HPDE6-E6E7 (cell line): ENCODE results near the gene SIX4.
"Not testable (repeated sequence)": the region's sequence is repeated elsewhere in the genome, so short reads cannot be mapped to it uniquely, and the experiment has no call there.

Source experiments
- DNase-seq: peaks from one replicate; pipeline ENCODE4 v3.0.0; 2011; ENCODE audit warnings: missing footprints; ENCODE audit errors: extremely low spot score

SIX4 gene

DNA sequence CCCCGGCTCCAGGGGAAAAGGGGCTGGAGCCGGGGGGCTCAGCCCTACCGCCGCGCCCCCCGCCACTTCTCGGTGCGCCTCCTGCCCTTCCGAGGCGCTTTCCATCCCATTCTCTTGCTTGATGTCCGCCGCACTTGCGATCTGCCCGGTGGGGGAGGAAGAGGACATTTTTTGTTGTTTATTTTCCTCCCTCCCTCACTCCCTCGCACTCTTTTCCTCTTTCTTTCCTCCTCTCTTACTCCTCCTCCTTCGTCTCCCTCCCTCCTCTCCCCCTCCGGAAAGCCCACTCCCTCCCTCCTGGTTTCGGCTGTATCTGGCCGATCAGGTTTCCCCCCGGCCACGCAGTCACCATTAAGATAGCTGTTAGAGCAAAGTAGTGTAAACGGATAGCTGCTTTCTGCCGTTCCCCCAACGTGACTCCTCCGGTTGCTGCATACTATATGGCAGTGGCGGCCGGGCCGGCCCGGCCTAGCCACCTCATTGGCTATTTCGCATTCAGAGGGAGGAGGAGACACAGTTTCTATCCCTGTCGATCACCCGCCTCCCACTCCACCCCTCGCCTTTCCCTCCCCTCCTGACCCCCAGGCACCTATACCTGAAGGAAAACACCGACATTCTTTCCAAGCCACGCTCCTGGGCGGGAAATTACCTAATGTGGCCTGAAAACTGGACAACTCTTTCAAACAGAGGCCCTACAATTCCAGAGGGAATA lies at the start of gene SIX4:
Gene SIX4, minus strand, starts transcription at position 445 of the 712 bp plus-strand sequence. Its CDS starts 277 bp downstream, at position 168.
- DNase-seq = peak; percentile 86

DNA sequence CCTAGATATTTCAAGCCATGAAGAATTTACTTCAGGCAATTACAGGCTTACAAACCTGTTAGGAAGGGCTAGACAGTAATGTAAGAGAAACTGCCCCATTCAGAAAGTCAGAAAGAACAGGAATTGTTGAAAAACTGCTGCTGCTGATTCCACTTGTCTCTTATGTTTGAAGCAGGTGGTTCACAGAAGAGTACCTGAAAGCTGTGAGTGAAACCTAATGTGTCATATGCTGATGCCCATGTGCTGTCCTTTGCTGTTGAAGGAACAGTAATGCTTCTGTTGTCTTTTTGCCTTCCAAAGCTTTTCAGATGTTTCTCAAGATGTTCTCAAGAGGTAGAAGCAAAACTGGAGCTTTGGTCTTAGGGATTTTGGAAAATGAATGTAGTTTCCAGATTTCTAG lies 49.4 kb upstream of the SIX4 start:
- no peak for DNase-seq

DNA sequence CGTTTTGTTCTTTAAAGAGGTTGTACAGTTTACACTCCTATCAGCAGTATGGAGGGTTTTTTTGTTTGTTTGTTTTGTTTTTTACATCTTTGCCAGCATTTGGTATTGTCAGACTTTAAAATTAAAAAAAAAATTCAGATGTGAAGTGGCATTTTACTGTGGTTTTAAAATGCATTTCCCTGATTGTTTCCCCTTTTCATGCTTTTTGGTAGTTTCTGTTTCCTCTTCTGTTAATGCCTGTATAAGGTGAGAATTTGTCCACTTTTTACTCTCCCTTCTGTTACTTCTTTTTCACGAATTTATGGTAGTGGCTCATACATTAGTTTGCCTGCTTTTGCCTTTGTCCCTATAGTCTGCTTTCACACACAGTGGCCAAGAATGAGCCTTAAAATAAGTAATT lies 47.0 kb upstream of the SIX4 start:
- no peak for DNase-seq

DNA sequence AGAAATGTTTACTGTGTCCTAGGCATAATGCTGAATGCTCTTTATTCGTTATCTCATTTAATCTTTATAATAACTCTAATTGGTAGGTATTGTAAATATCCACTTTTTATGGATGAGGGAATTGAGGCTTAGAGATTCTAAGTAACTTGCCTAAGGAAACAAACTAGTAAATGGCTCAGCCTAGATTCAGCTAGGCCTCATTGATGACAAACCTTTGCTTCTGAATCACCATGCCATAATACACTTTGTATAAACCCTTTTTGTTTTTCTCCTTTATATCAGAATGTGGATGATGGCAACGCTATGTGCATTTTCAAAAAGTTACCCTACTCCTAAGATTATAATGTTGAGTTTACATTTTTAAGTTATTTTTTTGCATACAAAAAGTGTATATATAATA lies 44.5 kb upstream of the SIX4 start:
- no peak for DNase-seq

DNA sequence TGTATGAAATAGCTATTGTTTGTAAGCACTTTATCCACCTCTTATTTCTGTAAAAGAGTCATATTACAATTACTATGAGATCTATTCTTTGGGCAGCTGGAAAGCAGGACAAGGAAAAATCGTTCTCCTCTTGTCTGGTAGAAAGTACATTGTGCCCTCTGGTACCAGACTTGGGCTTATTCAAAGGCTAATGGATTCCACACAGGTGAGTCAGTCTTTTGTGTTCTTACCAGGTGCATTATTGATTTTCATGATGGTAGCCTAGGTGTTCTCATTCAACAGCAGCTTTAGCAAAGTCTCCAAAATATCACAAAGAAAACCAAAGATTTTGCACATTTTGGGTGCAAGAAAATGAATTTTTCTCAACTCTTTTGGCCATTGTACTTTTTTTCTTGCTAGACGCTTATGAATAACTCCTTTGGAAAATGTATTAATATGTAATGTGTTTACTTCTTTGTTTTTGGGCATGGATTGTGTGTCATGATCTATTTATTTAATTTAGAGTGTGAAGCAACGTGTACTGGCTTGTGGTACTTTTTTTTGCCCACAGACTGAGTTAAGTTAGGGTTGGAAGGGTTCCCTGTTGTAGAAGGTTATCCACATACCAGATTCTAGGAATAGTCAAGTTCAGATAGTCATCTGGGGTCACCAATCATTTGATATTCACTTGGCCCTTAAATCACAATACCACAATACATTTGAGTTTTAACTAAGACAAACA lies 36.7 kb upstream of the SIX4 start:
- DNase-seq = peak; percentile 37

DNA sequence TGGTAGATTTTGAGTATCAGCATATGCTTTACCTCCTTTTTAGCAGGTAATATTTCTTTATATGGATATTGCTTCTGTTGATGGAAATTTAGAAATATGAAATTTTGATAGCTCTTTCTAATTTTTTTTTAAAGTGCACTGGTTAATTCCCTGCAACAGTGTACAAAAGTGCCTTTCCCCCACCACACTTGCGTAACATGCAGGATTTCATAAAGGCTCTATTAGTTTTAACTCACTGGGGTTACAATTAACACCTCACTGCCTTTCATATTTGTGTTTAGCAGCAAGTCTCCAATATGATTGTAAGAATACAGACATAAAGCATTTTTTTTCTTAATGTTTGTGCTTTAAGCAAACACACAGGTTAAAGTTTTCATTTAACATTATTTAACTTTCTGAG lies 36.1 kb upstream of the SIX4 start:
- DNase-seq = no peak

DNA sequence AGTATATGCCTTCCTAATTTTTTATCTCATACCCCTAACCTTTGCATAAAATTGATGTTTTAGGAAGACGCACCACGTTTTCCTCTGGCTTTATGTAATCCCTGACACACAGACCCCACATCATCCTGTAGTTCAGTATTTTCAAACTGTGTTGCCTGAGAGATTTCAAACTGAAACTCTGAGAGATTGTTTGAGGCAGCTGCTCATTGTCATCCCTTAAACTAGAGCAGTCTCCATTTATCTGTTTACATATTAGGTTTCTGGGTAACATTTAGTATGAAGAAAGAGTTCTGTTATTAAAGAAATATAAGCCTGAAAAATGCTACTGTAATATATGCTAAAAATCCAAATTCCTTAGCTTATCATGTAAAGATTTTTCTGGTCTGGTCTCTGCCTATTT lies 34.7 kb upstream of the SIX4 start:
- no peak for DNase-seq

DNA sequence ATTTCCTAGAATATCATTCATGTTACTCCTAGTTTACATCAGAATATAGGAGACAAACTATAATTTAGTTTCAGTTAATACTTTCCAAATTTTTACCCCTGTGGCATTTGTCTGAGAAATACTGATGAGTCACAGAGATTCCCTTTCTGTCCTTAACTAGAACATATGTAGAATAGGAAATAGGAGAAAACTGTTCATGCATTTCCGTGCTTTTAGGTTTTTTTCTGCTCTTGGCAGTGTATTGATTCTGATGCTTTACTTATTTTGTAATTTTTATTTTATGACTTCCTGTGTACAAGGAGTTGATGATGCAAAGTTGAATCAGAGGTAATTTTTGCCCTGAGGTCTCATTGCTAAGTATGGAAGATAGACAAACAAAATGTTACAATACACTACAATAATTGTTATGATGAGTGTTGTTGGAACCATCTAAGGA lies 33.4 kb upstream of the SIX4 start:
- no peak for DNase-seq

DNA sequence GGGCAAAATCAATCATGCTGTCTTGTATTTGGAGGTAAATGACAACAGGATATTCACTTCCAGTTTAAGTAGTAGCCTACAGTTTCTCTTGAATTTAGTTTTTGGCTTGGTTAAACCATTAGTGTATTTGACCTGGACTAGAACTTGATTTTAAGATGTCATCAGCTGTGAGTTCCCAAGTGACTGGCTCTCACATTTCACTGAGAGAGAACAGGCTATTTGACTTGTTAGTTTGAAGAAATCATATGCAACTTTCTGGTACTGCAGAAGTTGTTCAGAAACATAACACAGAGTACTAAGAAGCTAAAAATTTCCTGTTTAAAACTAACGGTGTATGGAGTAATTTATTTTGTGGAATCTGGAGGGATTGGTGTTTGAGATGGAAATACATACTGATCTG lies 32.7 kb upstream of the SIX4 start:
- no peak for DNase-seq

DNA sequence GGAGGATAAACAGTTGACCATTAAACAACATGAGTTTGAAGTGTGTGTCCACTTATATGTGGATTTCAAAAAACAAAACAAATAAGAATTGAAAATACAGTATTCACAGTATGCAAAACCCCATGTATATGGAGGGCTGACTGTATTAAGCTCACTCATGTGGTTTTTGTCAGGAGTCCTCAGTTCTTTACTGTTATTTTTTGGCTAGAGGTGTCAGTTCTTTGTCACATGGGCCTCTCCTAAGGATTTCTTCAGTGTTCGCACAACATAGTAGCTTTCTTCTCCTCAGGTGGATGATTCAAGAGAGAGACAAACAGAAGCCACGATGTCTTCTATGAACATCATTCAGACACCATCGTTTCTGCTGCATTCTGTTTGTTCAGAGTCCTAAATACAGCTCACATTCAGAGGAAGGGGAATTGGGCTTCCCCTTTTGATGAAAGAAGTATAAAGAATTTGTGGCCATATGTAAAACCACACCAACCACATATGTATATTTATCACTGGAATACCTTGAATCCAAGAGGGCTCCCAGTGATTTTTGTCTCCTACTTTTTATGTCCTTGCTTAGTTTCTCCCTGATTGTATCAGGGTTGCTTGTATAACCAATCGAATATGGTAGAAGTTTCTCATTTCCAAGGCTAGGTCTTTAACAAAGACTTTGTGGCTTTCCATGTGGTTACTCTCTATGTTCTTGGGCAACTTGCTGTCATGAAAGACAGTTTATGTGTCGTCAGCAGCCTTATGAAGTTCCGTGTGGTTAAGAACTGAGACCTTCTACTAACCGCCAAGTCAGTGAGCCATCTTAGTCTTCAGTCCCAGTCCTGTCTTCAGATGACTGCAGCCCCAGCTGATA lies 29.3 kb upstream of the SIX4 start:
- no peak for DNase-seq

DNA sequence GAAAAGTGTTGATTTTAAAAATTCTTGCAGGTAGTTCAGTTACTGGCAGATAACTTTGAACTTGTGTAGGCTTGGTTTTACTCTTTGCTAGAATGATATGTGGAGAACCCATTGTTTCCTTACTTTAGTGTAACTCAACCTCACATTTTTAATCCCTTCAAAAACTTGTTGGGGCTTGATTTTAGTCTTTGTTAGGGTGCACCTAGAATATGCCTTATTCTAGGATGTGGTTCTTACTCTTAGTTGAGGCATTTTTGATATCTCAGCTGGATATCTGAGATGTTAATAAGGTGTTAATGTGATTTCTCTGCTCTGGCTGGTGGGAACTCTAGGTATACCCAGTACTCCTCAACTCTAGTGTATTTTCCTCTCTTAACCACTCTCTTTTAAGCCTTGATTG lies 20.4 kb upstream of the SIX4 start:
- peak; percentile 13 for DNase-seq

DNA sequence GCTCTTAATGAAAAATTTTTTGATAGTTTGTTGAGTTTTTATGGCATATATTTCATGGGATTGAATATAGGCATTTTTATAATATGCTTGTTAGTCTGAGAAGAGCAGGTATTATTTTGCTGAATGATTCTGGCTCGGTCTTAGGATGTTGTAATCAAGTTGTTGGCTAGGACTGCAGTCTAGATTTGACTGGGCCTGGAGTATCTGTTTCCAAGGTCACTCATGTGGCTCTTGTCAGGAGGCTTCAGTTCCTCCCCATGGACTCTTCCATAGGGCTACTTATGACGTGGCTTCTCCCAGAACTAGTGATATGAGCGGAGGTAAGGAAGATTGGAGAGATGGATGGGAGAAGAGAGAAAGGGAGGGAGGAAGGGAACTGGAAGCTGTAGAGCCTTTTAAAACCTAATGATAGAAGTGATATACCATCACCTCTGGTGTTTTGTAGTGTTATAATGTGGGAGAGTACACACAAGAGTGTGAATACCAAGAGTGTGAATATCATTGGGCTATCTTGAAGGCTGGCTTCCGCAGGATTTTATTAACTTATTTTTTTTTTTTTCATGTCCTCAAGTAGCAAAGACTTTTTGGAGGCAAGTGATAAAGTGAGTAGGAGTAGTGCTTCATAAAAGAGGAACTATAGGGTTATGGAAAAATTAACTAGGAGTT lies 14.8 kb upstream of the SIX4 start:
- no peak for DNase-seq

DNA sequence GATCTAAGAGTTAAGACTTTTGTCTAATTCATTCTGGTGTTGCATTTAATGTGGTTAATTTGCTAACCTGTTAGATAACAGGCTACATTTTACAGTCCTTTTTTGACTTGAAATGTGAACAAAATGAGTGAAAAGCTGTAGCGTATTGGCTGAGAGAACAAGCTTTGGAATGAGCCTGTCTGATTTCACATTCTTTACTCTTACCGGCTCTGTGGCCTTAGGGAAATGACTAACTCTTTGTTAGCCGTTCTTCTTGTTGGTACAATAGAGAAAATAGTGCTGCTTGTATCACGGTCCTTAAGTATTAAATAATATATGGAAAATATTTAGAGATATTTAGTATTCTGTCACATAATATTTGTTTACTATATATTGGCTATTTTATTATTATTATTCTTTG lies 12.3 kb upstream of the SIX4 start:
- DNase-seq = peak; percentile 45

DNA sequence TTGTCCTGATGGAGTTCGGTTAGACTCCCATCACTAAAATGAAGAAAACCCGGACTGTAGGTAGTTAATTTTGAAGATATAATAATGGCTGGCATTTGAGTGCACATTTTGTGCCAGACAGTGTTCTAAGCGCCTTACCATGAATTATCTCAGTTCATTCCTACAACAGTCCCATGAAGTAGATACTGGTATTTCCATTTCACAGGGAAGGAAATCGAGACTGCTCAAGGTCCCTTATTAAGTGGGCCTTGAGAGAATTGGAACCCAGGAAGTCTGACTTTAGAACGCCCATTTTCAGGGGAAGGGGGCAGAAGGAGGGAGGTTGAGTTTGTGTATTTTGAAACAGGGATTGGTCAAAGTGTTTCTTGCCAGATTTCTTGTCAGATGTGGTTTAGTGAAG lies 11.3 kb upstream of the SIX4 start:
- no peak for DNase-seq

DNA sequence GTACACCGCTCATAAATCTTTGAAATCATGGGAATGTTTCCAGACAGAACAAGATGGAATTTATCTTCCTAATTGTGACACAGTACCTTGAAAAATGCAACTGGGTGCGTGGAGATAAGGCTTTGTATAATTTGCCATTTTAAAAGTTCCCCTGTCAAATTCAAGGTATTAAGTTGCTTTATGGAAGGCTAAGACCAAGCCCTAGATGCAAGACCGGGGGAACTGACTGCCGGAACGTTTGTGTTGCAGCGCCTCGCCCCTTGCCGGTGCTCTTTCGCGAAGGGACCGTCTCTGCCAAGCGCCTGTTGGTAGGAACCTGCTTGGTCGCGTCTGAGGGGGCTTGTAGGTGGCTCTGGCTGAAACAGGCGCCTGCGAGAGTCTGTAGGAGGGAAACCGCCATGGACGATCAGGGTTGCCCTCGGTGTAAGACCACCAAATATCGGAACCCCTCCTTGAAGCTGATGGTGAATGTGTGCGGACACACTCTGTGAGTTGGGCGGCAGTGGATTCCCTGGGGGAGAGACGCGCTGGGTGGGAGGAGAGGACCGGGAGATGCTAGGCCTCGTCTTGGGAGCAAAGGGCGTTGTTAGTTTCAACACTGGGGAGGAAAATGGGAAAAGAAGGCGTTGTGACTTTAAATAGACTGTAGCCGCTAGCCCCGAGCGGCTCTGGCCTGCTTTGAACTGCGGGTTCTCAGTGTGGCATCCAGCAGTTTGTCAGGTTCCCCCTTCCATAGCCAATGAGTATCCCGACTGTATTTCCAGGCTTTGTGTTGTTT lies 10.5 kb upstream of the SIX4 start, which contains the start of gene MNAT1:
Gene MNAT1, plus strand, starts transcription at position 297 of the 778 bp plus-strand sequence. Its CDS starts 102 bp downstream, at position 399.
- DNase-seq = peak; percentile 58

DNA sequence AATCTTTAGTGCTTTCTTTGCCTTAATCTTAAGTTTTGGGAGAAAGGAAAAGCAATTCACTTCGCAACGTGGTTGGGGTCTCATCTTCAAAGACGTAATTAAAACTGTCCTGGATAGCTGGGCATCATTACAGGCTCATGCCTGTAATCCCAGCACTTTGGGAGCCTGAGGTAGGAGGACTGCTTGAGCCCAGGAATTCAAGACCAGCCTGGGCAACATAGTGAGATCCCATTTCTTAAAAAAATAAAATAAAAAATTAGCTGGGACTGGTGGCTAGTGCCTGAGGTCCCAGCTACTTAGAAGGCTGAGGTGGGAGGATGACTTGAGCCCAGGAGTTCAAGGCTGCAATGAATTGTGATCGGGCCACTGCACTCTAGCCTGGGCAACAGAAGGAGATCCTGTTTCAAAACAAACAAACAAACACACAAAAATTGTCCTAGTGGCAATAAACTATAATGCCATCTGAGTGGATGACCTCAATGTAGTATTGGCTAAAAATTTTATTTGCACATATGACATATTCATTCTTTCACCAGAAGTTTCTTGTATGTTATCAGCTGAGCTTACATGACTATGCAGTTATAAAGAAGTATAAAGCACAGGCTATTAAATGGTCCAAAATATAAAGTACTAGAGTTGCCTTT lies 8.8 kb upstream of the SIX4 start:
- no peak for DNase-seq

DNA sequence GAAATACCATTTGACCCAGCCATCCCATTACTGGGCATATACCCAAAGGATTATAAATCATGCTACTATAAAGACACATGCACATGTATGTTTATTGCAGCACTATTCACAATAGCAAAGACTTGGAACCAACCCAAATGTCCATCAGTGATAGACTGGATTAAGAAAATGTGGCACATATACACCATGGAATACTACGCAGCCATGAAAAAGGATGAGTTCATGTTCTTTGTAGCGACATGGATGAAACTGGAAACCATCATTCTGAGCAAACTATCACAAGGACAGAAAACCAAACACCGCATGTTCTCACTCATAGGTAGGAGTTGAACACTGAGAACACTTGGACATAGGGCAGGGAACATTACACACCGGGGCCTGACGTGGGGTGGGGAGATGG lies 7.1 kb upstream of the SIX4 start:
- not testable (repeated sequence) for DNase-seq

DNA sequence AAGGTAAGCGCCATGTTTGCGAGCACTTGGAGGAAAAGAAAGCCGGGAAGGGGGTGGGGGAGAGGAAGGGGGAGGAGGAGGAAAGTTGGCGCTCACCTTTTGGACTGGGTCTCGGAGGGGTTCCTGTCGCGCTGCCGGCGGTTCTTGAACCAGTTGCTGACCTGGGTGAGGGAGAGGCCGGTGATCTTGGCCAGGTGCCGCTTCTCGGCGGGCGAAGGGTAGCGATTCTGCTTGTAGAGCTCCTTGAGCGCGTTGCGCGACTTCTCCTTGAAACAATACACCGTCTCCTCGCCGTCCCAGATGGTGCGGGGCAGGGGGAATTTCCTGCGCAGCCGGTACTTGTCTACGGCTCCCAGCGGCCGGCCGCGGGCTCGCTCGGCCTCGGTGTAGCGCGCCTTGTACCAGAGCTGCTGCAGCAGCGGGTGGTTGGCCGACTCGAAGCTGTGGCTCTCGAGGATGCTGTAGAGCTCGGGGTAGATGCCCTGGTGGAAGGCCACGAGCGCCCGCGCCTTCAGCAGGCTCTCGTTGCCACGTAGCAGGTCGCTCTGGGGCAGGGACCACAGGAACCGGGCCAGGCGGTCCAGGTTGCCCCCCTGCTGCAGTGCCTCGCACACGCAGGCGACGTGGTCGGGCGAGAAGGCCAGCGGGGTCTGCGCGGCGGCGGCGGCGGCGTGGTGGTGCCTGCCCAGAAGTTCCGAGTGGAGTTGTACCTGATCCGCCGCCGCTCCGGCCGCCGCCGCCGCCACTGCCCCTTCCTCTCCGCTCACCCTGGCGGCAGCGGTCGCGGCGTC lies 840 bp downstream of the SIX4 start:
- DNase-seq = peak; percentile 35

DNA sequence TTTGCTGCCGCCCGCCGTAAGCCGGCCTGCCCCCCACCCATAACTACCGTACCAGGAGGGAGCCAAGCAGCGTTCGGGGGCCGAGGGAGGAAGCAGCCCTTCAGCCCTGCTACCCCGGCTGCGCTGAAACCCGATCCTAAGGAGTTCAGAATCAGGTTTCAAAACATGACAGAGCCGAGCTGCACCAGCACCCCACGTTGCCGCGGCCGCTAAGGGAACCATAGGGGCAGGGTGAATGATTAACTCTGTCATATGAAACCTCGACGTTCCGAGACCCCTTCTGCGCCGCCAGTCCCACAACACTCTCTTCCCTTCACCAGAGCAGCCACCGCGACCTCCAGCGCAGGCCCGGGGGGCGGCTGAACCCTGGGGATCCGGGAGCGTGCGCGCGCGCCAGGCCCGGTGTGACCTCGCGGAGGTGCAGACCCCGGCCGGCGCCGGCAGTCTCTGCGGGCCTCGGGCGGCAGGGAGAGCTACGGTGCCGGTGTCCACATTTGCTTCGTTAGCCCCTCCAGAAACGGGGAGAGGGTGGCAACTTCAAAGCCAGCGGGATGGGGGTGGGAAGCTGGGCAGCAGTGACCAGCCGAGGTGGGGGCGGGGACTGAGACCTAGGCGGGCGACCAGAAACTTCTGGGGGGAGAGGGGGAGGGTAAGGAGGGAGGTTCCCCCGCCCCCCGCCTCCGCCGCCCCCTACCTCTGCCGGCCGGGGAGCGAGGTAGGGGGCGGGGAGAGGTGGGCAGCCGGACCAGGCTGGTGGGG lies 1.6 kb downstream of the SIX4 start:
- DNase-seq = peak; percentile 54
